Measurements from ENCODE around the gene SGSM1. TPM values are rescaled to one million over a fixed set of nuclear protein-coding genes. Genes with fewer than 3 reads are reported as not detected.

The SGSM1 gene
- total and polyA plus RNA-seq, 2 of the 4 experiments (the other 2 are of a cell fraction), result not detected

DNA sequence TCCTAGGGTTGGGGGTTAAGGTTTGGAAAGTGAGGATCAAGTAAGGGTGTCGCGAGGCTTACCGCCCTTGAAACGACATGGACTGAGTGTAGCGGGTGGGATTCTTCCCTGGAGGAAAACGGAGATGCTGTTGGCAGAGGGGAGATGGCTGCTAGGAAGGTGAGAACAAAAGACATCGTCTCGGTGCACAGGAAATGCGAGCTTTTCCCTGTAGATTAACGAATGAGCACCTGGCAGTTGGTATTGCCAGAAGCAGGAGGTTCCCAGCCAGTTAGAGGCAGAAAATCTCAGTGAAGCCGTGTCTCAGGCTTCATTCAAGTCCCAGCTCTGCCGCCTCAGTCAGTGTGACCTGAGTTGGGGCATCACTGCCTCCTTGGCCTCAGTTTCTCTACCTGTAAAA, 141.9 kb downstream of the SGSM1 start:
- no peaks in the 10 kb centered on the region for H3K79me1 ChIP-seq (ENCODE audit: low read depth in 1 of 2, low read length in 2 of 2)
- CTCF ChIA-PET, result interaction anchor here (0.6 to 1.1 kb wide), 2 partner anchors 11 to 12 kb away, joined by 3 read pairs; no protein-coding TSS in a partner anchor
- dilution Hi-C loops (cut with HindIII; ENCODE audit: low sequenced_read_pairs, unreplicated experiment) (no loop called here), in situ Hi-C loops (cut with MboI; ENCODE audit: low sequenced_read_pairs) (loop anchor here (10.0 kb wide), 1 partner anchor 97 kb away; no protein-coding TSS in a partner anchor), intact Hi-C loops (cut with micrococcal nuclease) (no loop called here)
- no peak overlapping the region for H3K9ac ChIP-seq (ENCODE audit: low read depth, low read length)
- H2AK9ac ChIP-seq (replicated peaks; ENCODE audit: low read depth, low read length, poor library complexity), result peak overlapping the region; percentile 42
- ATAC-seq (ENCODE audit: low read depth), result no peak
- H3K4me2 ChIP-seq (ENCODE audit: low read depth, low read length), result no peak overlapping the region
- TF ChIP-seq MAZ (IDR thresholded peaks at IDR 0.05; ENCODE audit: borderline replicate concordance, low read depth, low read length) (no peak), SMC3 (IDR thresholded peaks at IDR 0.05; ENCODE audit: low read depth, low read length) (no peak), NFE2L2 (IDR thresholded peaks at IDR 0.05; ENCODE audit: low read depth, low read length) (no peak), BHLHE40 (IDR thresholded peaks at IDR 0.05; ENCODE audit: low read depth, low read length) (no peak), POLR2A (IDR thresholded peaks at IDR 0.05; ENCODE audit: low read depth, low read length) (no peak), CHD1 (IDR thresholded peaks at IDR 0.05; ENCODE audit: low read depth, low read length) (no peak), FOS (IDR thresholded peaks at IDR 0.05; ENCODE audit: low read depth, low read length) (no peak), MXI1 (IDR thresholded peaks at IDR 0.05; ENCODE audit: borderline replicate concordance, low read depth, low read length) (no peak), RFX5 (IDR thresholded peaks at IDR 0.05; ENCODE audit: low read depth, low read length) (no peak), RCOR1 (IDR thresholded peaks at IDR 0.05; ENCODE audit: insufficient replicate concordance, low read length) (no peak), MAFK (IDR thresholded peaks at IDR 0.05; ENCODE audit: low read depth, low read length) (no peak), RAD21 (IDR thresholded peaks at IDR 0.05; ENCODE audit: low read length) (no peak), CEBPB (IDR thresholded peaks at IDR 0.05; ENCODE audit: low read depth, low read length) (no peak)
- TF ChIP-seq, protein P1, sequence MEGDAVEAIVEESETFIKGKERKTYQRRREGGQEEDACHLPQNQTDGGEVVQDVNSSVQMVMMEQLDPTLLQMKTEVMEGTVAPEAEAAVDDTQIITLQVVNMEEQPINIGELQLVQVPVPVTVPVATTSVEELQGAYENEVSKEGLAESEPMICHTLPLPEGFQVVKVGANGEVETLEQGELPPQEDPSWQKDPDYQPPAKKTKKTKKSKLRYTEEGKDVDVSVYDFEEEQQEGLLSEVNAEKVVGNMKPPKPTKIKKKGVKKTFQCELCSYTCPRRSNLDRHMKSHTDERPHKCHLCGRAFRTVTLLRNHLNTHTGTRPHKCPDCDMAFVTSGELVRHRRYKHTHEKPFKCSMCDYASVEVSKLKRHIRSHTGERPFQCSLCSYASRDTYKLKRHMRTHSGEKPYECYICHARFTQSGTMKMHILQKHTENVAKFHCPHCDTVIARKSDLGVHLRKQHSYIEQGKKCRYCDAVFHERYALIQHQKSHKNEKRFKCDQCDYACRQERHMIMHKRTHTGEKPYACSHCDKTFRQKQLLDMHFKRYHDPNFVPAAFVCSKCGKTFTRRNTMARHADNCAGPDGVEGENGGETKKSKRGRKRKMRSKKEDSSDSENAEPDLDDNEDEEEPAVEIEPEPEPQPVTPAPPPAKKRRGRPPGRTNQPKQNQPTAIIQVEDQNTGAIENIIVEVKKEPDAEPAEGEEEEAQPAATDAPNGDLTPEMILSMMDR (conservative IDR thresholded peaks at IDR 0.05; ENCODE audit: low read depth, low read length), result no peak
- TF ChIP-seq, protein P2, sequence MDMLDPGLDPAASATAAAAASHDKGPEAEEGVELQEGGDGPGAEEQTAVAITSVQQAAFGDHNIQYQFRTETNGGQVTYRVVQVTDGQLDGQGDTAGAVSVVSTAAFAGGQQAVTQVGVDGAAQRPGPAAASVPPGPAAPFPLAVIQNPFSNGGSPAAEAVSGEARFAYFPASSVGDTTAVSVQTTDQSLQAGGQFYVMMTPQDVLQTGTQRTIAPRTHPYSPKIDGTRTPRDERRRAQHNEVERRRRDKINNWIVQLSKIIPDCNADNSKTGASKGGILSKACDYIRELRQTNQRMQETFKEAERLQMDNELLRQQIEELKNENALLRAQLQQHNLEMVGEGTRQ (IDR thresholded peaks at IDR 0.05; ENCODE audit: low read depth, low read length), result no peak
- TF ChIP-seq, protein P3, sequence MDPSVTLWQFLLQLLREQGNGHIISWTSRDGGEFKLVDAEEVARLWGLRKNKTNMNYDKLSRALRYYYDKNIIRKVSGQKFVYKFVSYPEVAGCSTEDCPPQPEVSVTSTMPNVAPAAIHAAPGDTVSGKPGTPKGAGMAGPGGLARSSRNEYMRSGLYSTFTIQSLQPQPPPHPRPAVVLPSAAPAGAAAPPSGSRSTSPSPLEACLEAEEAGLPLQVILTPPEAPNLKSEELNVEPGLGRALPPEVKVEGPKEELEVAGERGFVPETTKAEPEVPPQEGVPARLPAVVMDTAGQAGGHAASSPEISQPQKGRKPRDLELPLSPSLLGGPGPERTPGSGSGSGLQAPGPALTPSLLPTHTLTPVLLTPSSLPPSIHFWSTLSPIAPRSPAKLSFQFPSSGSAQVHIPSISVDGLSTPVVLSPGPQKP (IDR thresholded peaks at IDR 0.05; ENCODE audit: borderline replicate concordance, low read depth, low read length), result no peak
- H2BK20ac ChIP-seq (ENCODE audit: low read depth, low read length), result no peak overlapping the region
- H3K18ac ChIP-seq (ENCODE audit: low read depth, low read length), result no peak overlapping the region
- POLR2A ChIA-PET (ENCODE audit: unreplicated experiment), result no interaction called here
- H3K9me3 ChIP-seq (ENCODE audit: control insufficient read depth, insufficient read depth, low read length), result no peaks in the 10 kb centered on the region
- BruUV-seq (replicated peaks), result no TSS peak
- H2AFZ ChIP-seq (replicated peaks; ENCODE audit: low read length, poor library complexity), result no peak overlapping the region
- no peak overlapping the region for H3K23ac ChIP-seq (ENCODE audit: low read depth, low read length)
- no peak overlapping the region for H4K5ac ChIP-seq (ENCODE audit: low read depth, low read length)
- H3K36me3 ChIP-seq (ENCODE audit: control insufficient read depth, insufficient read depth, low read length), result no peaks in the 10 kb centered on the region
- no peak for DNase-seq
- H3K14ac ChIP-seq (replicated peaks; ENCODE audit: low read depth, low read length), result no peak overlapping the region
- no peak overlapping the region for H3K4me3 ChIP-seq (ENCODE audit: insufficient read depth, low read depth, low read length)
- H4K20me1 ChIP-seq (ENCODE audit: insufficient read depth, low read length), result no peaks in the 10 kb centered on the region
- H3K56ac ChIP-seq (ENCODE audit: extremely low read depth, insufficient read depth, low read length), result no peak overlapping the region
- H3K4me1 ChIP-seq (ENCODE audit: control insufficient read depth, insufficient read depth, low read length), result no peaks in the 10 kb centered on the region
- peaks cover 5% of the 10 kb centered on the region for H3K27me3 ChIP-seq (ENCODE audit: control insufficient read depth, insufficient read depth, low read length)
- H2BK5ac ChIP-seq (ENCODE audit: low read depth, low read length, poor library complexity, severe bottlenecking), result no peak overlapping the region
- WGBS, 2 experiments (ENCODE audit: extremely low coverage in 2 of 2, insufficient read length in 1 of 2), result 35% methylated on average over 12 of the region's 12 CpGs; no CpG with 5 or more reads in 1 of the 2 experiments
- H4K91ac ChIP-seq (ENCODE audit: insufficient read depth, low read depth, low read length), result no peak overlapping the region
- H2BK120ac ChIP-seq (ENCODE audit: low read depth, low read length), result no peak overlapping the region
- no peak overlapping the region for H2BK15ac ChIP-seq (ENCODE audit: low read depth, low read length)
- no peak overlapping the region for H3K4ac ChIP-seq (ENCODE audit: low read depth, low read length)
- no peak overlapping the region for H3K27ac ChIP-seq (ENCODE audit: insufficient read depth, low read length)
- H2AK5ac ChIP-seq (ENCODE audit: low read depth, low read length), result no peak overlapping the region
- no peak overlapping the region for H4K8ac ChIP-seq (ENCODE audit: low read depth in 2 of 2, low read length in 2 of 2)
- H3K9me1 ChIP-seq (ENCODE audit: insufficient read depth, low read length), result no peaks in the 10 kb centered on the region

Measured in IMR-90 (cell line).